IPS-NIHi7 (cell line): Measurements from ENCODE around the gene TOP2B.

Experiments used
- DNase-seq: peaks from one replicate; pipeline ENCODE4 v3.0.0; 2012; ENCODE audit warnings: mixed read lengths; ENCODE audit errors: extremely low spot score

The TOP2B gene, protein sequence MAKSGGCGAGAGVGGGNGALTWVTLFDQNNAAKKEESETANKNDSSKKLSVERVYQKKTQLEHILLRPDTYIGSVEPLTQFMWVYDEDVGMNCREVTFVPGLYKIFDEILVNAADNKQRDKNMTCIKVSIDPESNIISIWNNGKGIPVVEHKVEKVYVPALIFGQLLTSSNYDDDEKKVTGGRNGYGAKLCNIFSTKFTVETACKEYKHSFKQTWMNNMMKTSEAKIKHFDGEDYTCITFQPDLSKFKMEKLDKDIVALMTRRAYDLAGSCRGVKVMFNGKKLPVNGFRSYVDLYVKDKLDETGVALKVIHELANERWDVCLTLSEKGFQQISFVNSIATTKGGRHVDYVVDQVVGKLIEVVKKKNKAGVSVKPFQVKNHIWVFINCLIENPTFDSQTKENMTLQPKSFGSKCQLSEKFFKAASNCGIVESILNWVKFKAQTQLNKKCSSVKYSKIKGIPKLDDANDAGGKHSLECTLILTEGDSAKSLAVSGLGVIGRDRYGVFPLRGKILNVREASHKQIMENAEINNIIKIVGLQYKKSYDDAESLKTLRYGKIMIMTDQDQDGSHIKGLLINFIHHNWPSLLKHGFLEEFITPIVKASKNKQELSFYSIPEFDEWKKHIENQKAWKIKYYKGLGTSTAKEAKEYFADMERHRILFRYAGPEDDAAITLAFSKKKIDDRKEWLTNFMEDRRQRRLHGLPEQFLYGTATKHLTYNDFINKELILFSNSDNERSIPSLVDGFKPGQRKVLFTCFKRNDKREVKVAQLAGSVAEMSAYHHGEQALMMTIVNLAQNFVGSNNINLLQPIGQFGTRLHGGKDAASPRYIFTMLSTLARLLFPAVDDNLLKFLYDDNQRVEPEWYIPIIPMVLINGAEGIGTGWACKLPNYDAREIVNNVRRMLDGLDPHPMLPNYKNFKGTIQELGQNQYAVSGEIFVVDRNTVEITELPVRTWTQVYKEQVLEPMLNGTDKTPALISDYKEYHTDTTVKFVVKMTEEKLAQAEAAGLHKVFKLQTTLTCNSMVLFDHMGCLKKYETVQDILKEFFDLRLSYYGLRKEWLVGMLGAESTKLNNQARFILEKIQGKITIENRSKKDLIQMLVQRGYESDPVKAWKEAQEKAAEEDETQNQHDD (N-terminal part only)

DNA sequence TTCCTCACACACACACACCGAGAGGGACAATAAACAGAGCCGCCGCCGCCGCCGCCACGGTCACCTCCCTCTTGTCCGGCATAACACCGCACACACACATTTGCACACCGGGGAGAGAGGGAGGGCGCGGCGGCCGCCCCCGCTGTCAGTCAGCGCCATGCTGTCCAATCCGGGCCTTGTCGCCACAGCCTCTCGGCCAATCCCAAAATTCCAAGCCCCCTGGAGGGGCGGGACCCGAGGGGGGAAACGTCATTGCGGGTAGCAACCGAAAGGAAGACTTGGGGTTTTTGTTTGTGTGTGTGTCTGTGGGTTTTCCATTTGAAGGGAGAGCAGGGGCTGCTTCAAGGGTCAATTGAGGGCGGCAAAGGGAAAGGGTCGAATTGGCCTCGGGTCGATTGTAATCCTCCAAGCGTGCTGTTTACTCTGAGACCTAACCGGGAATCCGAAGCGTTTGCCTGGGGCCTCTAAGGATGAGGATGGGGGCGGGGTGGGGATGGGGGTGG, at the start of gene TOP2B:
Gene TOP2B, minus strand, starts transcription at position 96 of the 503 bp plus-strand sequence. CDS start 610 bp downstream, outside the sequence.
- DNase-seq: peak; percentile 97

DNA sequence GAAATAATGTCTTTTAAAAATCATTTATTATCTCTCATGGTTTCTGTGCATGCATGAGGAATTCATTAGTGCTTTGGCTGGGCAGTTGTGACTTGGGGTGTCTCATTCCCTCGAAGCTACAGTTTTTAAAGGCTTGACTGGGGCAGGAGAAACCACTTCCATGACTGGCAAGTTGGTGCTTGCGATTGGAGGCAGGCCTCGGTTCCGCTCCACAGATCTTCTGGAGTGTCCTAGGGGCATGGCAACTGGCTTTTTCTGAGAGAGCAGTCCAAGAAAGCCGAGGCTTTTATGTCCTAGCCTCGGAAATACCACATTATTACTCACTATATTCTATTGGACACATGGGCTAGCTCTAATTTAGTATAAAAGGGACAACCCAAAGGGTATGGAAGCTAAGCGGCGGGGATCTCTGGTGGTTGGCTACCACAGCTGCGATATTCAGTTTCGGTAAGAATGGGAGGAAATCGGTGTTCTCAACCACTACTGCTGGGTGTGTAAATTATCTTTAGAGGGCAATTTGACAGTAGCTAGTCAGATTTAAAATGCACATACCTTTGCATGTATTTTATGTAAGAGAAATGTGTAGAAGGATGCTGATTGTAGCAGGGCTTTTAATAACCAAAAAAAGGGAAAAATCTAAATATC, 48.8 kb upstream of the TOP2B start:
- DNase-seq: no peak

DNA sequence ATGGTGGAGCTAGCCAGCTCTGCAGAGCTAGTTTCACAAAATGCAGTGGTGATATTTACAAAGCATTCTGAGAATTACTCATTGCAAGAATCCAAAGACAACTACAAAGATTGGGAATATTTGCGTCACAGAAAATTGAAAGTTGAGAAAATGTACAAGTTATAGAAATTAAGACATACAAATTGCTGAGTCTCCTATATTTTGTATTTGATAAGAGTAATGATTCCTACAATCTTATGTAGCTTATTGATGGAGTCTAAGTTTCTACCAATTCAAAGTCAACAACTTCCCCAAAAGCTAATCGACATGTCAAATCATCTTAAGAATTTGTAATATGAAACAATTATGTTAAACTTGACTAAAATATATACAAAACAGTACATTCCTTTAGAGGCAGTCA, 46.4 kb upstream of the TOP2B start:
- DNase-seq: no peak

DNA sequence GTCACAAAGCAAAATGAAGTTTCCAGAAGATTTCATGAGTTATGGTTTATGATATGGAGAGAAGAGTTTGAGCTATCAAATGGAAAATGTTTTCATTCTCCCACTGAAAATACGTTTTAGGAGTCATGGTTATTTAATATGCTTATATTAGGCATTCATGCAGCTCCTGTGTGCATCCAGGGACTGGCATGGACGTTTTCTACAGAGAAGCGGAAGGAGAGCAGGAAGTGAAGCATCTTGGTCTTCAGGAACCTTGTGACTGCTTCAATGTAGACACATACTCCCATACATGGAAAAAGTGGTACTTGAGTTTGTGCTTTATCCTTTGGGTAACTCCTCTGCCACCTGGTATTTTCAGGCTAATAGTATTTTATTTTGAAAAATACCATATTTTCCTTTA, 43.3 kb upstream of the TOP2B start:
- DNase-seq: no peak

DNA sequence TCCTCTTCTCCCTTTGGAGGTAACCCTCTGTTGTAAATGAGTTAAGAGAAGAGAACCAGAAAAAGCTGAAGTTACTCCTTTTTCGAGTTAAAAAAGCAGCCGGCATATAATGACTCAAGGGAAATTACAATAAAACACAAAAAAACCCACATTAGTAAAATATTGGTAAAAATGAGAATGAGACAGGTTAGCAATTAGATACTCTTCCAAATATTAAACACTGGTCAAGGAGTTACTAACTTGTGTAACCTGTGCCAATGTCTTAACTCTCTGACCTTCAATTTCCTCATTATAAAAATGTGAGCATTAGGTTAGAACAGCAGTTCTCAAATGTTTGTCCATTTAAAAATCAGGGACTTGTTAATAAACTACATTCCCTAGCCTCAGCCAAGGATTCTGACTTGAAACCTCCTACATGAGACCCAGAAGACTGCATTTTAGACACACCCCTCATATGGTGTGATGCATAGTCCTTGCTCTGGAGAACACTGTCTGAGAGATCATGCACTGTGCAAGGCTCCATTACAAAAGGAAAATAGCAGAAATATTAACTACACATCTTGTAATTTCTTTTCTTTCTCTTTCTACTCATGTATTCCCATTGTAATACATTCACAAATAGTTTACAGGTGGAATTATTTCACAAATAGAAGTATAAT, 42.7 kb upstream of the TOP2B start:
- DNase-seq: no peak

DNA sequence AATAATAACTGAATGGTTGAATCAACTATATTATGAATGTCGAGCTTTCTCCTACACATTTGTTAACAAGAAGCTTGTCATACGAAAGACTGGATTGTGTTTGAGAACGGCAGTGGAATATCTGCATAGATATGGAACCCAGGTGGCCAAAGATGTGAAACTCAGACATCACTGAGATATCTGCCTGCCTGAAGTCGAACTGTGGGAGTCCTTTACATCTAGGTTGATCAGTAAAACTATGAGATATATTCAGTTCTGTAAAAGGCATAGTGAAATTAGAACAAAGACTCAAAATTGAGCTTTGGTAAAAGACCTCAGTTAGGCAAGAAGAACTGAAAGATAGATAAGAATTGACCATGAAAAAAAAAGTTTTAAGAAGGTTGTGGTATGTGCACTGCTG, 41.5 kb upstream of the TOP2B start:
- no peak for DNase-seq

DNA sequence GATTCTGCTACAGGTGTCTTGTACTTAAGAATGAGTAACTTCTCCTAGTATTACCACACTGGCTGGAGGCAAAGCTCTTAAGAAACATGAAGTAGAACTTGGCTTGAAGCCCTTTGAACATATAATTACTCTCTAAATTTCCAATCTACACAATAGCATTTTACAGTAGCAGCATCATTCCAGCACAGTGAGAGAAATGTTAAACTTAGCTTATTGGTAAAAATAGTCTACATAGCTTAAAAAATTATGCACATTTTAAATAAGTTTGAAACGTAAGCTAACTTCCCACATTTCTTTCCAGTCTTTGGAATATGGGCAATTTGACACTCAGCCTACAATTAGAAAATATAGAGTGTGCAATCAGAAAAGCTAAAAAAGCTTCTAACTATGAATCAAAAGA, 32.8 kb upstream of the TOP2B start:
- no peak for DNase-seq

DNA sequence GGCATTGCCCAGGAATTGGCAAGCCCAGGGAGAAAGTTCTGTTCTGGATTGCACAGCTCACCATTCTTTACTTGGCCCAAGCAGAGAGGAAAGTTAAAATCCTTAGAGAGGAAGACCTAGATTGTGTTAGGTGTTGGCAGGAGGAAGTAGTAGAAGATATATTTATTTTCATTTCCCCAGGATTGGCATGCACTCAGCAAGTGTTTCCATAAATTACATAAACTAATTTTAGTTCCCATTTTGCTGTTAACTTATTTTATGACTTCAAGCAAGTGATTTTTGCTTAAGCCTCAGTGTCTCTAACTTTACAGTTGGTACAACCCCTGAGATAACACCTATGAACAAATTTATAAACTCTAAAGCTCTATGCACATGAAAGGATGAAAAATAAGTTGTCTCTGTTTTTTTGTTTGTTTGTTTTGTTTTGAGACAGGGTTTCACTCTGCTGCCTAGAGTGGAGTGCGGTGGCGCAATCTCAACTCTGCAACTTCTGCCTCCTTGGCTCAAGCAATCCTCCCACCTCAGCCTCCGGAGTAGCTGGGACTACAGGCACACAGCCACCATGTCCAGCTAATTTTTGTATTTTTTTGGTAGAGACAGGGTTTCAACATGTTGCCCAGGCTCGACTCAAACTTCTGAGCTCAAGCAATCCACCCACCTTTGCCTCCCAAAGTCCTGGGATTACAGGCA, 31.2 kb upstream of the TOP2B start:
- no peak for DNase-seq

DNA sequence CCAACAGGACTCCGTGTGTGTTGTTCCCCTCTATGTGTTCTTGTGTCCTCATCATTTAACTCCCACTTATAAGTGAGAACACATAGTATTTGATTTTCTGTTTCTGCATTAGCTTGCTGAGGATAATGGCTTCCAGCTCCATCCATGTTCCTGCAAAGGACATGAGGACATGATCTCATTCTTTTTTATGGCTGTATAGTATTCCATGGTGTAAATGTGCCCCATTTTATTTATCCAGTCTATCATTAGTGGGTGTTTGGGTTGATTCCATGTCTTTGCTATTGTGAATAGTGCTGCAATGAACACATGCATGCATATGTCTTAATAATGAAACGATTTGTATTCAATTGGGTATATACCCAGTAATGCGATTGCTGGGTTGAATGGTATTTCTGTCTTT, 28.5 kb upstream of the TOP2B start:
- no peak for DNase-seq

DNA sequence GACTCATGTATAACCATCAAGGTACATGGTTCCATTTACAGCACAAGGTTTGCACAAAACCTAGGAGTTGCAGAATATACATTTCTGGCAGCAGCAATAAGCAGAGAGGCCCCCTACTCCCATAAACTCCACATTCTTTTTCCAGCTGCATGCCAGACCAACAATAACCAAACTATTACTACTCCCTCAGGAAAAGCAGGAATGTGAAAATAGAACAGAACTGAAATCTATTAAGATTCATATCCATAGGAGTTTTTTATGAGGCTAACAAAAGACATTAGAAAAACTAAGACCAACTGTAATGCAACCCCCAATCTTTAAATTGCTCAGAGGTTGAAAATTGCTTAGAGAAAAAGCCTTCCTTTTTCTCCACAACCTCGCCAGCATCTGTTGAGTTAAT, 27.6 kb upstream of the TOP2B start:
- no peak for DNase-seq

DNA sequence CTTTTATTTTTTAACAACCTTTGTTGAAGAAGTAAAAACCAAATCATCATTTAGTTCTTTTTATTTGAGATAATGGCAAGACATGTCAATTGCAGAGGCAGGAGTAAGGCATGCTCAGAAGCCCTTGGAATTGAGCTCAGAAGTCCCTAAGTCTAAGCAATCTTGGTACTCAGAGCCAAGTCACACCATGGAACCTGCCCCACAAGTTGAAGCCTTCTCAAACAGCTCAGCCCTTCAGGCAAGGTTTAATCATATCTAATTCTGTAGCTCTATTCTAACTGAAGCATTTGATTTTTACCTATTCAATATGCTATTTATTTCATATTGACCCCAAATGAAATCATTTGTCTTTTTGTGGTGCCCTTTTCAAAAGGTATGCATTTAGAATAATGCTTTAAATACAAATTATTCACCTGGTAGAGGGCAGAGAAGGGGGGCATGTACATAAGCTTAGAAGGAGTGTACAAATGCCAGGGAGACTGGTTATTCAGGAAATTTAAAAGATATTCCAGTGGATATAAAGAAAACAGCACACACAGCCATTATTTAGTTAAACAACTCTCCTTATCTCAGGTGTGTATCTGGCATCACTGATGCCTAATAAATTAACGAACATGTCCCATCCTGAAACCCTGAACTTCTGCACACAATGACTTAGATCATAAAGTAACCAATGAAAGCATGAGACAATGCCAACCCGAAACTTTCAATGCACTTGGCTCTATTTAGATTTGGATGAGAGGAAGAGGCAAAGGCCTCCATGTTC, 26.2 kb upstream of the TOP2B start:
- no peak for DNase-seq

DNA sequence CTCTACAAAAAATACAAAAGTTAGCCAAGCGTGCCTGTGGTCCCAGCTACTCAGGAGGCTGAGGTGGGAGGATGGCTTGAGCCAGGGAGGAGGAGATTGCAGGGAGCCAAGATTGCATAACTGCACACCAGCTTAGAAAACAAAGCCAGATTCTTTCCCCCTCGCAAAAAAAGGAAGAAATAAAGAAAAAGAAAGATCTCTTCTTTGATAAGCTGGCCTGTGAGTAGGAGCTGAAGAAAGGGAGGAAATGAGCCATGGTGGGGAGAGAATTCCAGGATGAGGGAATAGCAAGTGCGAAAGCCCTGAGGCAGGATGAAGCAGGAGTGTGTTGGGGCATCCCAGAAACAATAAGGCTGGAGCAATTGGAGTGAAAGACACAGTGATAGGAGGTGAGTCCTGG, 24.5 kb upstream of the TOP2B start:
- DNase-seq: no peak

DNA sequence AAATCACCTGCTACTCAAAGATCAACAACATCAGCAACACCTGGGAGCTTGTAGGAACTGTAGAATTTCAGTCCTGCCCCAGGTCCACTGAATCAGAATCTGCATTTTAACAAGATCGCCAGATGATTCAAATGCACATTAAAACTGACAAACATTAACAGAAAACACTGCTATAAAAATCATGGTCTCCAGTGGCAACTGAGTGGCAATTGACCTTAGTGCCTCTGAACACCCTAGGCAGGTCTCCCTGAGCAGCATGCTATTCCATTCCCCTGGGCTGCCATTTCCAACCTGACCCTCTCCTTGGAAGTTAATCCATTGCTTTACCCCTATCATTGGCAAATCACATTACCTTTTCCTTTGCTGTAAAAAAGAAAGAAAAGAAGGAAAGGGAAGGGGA, 23.0 kb upstream of the TOP2B start:
- DNase-seq: no peak

DNA sequence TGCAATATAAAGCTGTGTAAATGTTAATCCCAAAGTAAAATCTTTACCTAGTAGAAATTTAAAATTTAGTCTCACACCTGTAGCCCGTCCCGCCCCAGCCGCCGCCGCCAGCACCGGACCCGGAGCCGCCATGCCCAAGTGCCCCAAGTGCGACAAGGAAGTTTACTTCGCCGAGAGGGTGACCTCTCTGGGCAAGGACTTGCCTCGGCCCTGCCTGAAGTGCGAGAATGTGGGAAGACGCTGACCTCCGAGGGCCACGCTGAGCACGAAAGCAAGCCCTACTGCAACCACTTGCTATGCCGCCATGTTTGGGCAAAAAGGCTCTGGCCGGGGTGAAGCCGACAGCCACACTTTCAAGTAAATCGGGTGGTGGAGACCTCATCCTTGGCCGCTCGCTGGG, 22.1 kb upstream of the TOP2B start:
- peak; percentile 11 for DNase-seq

DNA sequence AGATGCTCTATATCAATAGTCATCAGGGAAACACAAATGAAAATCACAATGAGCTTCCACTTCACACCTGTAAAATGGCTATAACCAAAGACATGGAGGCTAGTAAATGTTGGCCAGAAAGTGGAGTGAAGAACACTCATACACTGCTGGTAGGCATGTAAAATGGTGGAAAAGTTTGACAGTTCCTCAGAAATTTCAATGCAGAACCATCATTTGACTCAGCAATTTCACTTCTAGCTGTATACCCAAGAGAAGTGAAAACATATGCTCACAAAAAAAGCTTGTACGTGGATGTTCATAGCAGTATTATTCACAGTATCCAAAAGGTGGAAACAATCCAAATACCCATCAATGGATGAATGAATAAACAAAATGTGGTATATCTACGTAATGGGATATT, 19.2 kb upstream of the TOP2B start:
- no peak for DNase-seq

DNA sequence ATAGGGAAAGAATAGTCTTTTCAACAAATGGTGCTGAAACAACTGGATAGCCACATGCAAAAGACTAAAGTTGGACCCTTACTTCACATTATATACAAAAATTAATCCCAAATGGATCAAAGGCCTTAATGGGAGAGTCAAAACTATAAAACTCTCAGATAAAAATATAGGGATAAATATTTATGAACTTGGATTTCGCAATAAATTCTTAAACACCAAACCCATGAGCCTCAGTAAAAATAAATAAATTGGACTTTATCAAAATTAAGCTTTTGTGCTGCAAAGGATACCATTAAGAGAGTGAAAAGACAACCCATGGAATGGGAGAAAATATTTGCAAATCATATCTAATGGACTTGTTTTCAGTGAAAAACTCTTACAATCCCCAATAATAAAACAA, 18.7 kb upstream of the TOP2B start:
- DNase-seq: no peak

DNA sequence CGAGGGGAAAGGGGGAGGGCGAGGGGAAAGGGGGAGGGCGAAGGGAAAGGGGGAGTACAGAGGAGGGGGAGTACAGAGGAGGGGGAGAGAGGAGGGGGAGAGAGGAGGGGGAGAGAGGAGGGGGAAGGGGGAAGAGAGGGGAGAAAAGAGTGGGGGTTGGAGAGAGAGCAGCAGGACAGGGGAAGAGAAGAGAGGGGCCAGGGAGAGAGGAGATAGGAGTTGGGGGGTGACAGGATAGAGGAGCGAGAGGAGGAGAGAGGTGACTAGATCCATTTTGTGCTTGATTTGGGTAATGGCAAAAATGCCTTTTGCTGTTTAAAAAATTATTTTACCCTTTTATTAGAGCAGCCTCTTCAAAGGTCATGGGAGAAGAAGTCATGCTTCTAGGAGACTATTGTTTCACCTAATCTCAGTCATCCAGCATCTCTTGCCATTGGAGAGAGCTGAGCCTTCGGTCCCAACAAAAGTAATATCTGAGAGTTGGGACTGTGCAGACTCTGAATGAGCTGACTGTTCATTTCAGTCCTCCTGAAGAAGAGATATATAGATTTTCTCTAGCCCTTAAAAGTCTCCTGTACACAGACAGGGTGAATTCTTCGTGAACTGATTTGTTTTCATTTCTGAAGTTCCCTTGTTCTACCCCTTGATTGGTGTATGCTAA, 15.1 kb upstream of the TOP2B start:
- DNase-seq: no peak

DNA sequence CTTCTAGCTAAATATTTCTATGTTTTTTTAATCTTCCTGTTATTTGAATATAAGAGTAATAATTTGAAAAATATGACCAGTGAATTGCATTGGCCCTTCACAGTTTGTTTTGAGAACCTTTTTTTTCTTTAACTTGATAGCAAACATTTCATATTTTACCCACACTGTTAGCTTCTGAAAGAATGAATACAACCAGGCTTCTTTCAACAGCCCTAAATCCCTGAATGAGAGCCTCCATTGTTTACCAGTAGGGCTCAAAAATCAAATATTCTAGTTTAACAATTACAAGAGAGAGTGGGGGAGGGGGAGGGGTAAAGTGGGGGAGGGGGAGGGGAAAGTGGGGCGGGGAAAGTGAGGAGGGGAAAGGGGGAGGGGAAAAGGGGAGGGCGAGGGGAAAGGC, 14.5 kb upstream of the TOP2B start:
- DNase-seq: no peak

DNA sequence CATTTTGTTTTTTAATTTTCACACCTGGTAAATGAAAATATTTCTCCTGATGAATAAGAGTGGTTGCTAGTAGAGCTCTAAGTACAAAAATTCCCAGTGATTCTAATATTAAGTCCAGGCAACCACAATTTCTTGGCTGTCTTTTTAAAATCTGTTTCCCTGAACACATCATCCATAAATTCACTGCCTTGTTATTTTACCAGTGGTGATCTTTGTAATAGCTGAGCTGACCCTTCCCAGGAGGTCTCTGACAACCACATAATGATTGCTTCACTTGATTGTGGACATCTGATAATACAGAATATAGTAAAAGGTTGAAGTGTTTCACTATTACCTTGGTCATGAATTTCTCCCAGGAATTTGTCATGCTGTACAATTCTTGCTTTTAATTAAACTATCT, 13.9 kb upstream of the TOP2B start:
- DNase-seq: no peak
